K562 (cell line): ENCODE results near the gene SRSF9. TPM values are rescaled to one million over a fixed set of nuclear protein-coding genes. Genes with fewer than 3 reads are reported as not detected.

Experiments
- CCNT2 ChIP-seq: IDR thresholded peaks from 2 replicates; pipeline ENCODE4 v1.6.1; 2011; ENCODE audit warnings: borderline replicate concordance, low read depth, mild to moderate bottlenecking, moderate library complexity, mixed read lengths, low read length; ENCODE audit not compliant: insufficient read length; ENCODE audit errors: extremely low read depth
- CTBP1 ChIP-seq: fragments of 450-650 bp; IDR thresholded peaks from 2 replicates; pipeline ENCODE4 v1.6.1; 2016; ENCODE audit warnings: borderline replicate concordance
- DIDO1 ChIP-seq: fragments of 450-650 bp; IDR thresholded peaks from 2 replicates; pipeline ENCODE4 v1.6.1; 2016; ENCODE audit warnings: low read depth, missing biosample characterization, missing genetic modification characterization
- EP400 ChIP-seq: fragments of 450-650 bp; IDR thresholded peaks from 2 replicates; pipeline ENCODE4 v1.6.1; 2017; ENCODE audit warnings: antibody characterized with exemption, mild to moderate bottlenecking, moderate library complexity
- ETV6 ChIP-seq, 3 experiments: fragments of 150-350 bp in 1 of 3; sonication (generic) in 1 of 3; formaldehyde crosslinking in 1 of 3; IDR thresholded peaks; 2 replicates each; pipeline versions ENCODE4 v1.6.1 to v1.8.0; 2014 to 2022; ENCODE audit warnings: borderline replicate concordance in 2 of 3, low read depth in 2 of 3, antibody characterized with exemption in 1 of 3, low read length in 1 of 3, mild to moderate bottlenecking in 1 of 3, missing genetic modification reagents in 1 of 3
- FOSL1 ChIP-seq: fragments of 200-800 bp; sonication (Bioruptor generic); conservative IDR thresholded peaks from 2 replicates; pipeline ENCODE4 v1.6.1; 2016; ENCODE audit warnings: missing genetic modification characterization, missing compliant biosample characterization
- GATAD2B ChIP-seq: fragments of 450-650 bp; IDR thresholded peaks from 2 replicates; pipeline ENCODE4 v1.6.1; 2017; ENCODE audit warnings: mild to moderate bottlenecking, borderline replicate concordance
- GTF2E2 ChIP-seq: fragments of 200-800 bp; sonication (Bioruptor generic); IDR thresholded peaks from 2 replicates; pipeline ENCODE4 v1.6.1; 2016; ENCODE audit warnings: missing genetic modification characterization, missing compliant biosample characterization
- GTF2F1 ChIP-seq: IDR thresholded peaks from 2 replicates; pipeline ENCODE4 v1.6.1; 2011; ENCODE audit warnings: low read depth, low read length, improper control_type of control experiment
- HDAC2 ChIP-seq: fragments of 450-650 bp; IDR thresholded peaks from 2 replicates; pipeline ENCODE4 v1.6.1; 2016; ENCODE audit warnings: mild to moderate bottlenecking
- KHSRP ChIP-seq: fragments of 450-650 bp; IDR thresholded peaks from 2 replicates; pipeline ENCODE4 v1.6.1; 2017
- MAFK ChIP-seq: IDR thresholded peaks from 2 replicates; pipeline ENCODE4 v1.6.1; 2011; ENCODE audit warnings: low read length, improper control_type of control experiment
- NRF1 ChIP-seq, 2 experiments: fragments of 450-650 bp; IDR thresholded peaks in 1 of 2; conservative IDR thresholded peaks in 1 of 2; 2 replicates each; pipeline ENCODE4 v1.6.1; 2014; ENCODE audit warnings: mild to moderate bottlenecking in 2 of 2
- PCBP2 ChIP-seq: fragments of 200-400 bp; formaldehyde crosslinking; IDR thresholded peaks from 2 replicates; pipeline ENCODE4 v1.6.1; 2018; ENCODE audit warnings: low read length, low read depth, mild to moderate bottlenecking, moderate library complexity; ENCODE audit not compliant: poor library complexity, severe bottlenecking
- POLR2AphosphoS2 ChIP-seq: IDR thresholded peaks from 2 replicates; pipeline ENCODE4 v1.6.1; 2012; ENCODE audit warnings: low read length, improper control_type of control experiment
- PURB ChIP-seq: sonication (generic); formaldehyde crosslinking; IDR thresholded peaks from 2 replicates; pipeline ENCODE4 v1.9.0; 2021; ENCODE audit warnings: low read depth, mild to moderate bottlenecking, missing genetic modification reagents
- SMAD4 ChIP-seq: fragments of 250-450 bp; sonication (Bioruptor Pico); conservative IDR thresholded peaks from 2 replicates; pipeline ENCODE4 v1.8.0; 2021; ENCODE audit warnings: inconsistent platforms, mild to moderate bottlenecking, moderate library complexity
- TAF1 ChIP-seq: IDR thresholded peaks from 2 replicates; pipeline ENCODE4 v1.6.1; 2011; ENCODE audit warnings: mild to moderate bottlenecking, low read length, moderate library complexity; ENCODE audit not compliant: insufficient read depth, control insufficient read depth, severe bottlenecking; ENCODE audit errors: extremely low read depth
- TAF7 ChIP-seq: fragments of 450-650 bp; IDR thresholded peaks from 2 replicates; pipeline ENCODE4 v1.6.1; 2016; ENCODE audit warnings: missing genetic modification characterization, missing compliant biosample characterization
- ZC3H4 ChIP-seq: sonication (generic); formaldehyde crosslinking; IDR thresholded peaks from 2 replicates; pipeline ENCODE4 v1.9.0; 2021; ENCODE audit warnings: missing genetic modification reagents, borderline replicate concordance
- ZC3H8 ChIP-seq: fragments of 450-650 bp; IDR thresholded peaks from 2 replicates; pipeline ENCODE4 v1.6.1; 2017
- ZNF143 ChIP-seq: sonication (generic); formaldehyde crosslinking; IDR thresholded peaks from 2 replicates; pipeline ENCODE4 v1.9.0; 2022; ENCODE audit warnings: mild to moderate bottlenecking, missing genetic modification reagents
- ZNF224 ChIP-seq: sonication (generic); formaldehyde crosslinking; IDR thresholded peaks from 2 replicates; pipeline ENCODE4 v1.8.0; 2022; ENCODE audit warnings: mild to moderate bottlenecking, missing genetic modification reagents
- ZNF384 ChIP-seq: IDR thresholded peaks from 2 replicates; pipeline ENCODE4 v1.6.1; 2012; ENCODE audit warnings: low read depth, low read length, improper control_type of control experiment
- polyA plus RNA-seq, 8 experiments: library from polyadenylated mRNA; depleted of rRNA in 4 of 8; stranded (reverse) in 5 of 8; unstranded in 3 of 8; fragments of >200 nt; fragmentation: Nextera tagmentation in 2 of 8; fragmentation: Illumina TruSeq in 1 of 8; extraction: Ambion mirVana in 2 of 8; extraction: Trizol in 1 of 8; gene quantifications; 2 replicates each; pipeline versions ENCODE4 v1.2.1 to v1.2.3, GENCODE V29; 2011 to 2014; ENCODE audit warnings: inconsistent platforms in 1 of 8, missing spikeins in 1 of 8
- total RNA-seq, 7 experiments: library from RNA; depleted of rRNA in 6 of 7; stranded (reverse); fragments of >200 nt in 6 of 7; fragmentation: Illumina TruSeq in 2 of 7; extraction: Trizol in 2 of 7; gene quantifications; 2 replicates each; pipeline versions ENCODE4 v1.2.1 to v1.2.3, GENCODE V29; 2011 to 2021; ENCODE audit warnings: low replicate concordance in 1 of 7
- TF ChIP-seq, protein P1 (sequence below): sonication (generic); formaldehyde crosslinking; IDR thresholded peaks from 2 replicates; pipeline ENCODE4 v1.8.0; 2022; ENCODE audit warnings: mild to moderate bottlenecking, missing genetic modification reagents
- TF ChIP-seq, protein P2 (sequence below): fragments of 200-400 bp; formaldehyde crosslinking; IDR thresholded peaks from 2 replicates; pipeline ENCODE4 v1.6.1; 2017; ENCODE audit warnings: mild to moderate bottlenecking, low read depth, low read length, moderate library complexity

SRSF9 gene
- total and polyA plus RNA-seq, 9 of the 15 experiments (the other 6 are each of a cell fraction or from before 2014, with no cell fraction given): 40.3 to 291 (median 230) TPM

DNA sequence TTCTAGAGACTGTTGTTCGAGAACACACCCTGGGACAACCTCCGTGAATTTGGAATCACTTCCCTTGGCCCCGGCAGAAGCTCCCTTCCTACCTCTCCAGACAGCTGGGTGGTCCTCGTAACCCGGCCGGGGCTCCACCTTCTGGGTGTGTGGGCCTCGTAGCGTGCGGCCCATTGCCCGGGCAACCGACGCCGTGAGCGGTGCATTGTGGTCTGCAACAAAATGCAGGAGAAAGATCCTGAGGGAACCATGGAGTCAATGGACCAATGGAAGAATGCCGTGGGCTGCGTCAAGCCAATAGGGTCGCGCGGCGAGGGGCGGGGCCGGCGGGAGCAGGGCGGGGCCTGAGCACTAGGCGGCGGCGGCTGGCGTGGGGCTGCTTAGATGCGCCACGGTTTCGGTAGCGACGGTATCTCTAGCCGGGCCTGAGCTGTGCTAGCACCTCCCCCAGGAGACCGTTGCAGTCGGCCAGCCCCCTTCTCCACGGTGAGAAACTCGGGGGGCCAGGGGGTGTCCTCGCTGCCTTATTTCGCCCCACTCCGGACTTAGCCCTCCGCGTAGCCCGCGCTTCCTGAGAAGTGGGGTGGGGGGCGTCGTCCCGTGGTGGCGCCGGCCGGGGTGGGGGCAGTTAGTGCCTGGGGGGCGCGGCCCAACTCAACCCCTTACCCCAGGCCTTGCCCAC, 26.3 kb upstream of the SRSF9 start, which contains the start of gene DYNLL1 (continued):
- TF ChIP-seq DIDO1 (tag) (no peak), CTBP1 (no peak), HDAC2 (0 out of 2 replicates have a peak, but pooled peaks have one; percentile 72), ZNF224 (CRISPR knock-in tag) (no peak), CCNT2 (peak; percentile 79), KHSRP (no peak), EP400 (peak; percentile 73), TAF7 (peak; percentile 81), SMAD4 (CRISPR knock-in tag) (no peak), MAFK (no peak), ZNF384 (peak; percentile 40; the same call in 1 of the 2 replicates), PCBP2 (no peak), FOSL1 (peak; percentile 16; the same call in 1 of the 2 replicates), PURB (no peak), ZNF143 (peak; percentile 82), GATAD2B (no peak), ETV6 (IDR thresholded peaks at IDR 0.05; ENCODE audit: borderline replicate concordance in 1 of 2, low read depth in 2 of 2, low read length in 1 of 2) (no peak), ETV6 (CRISPR knock-in tag; IDR thresholded peaks at IDR 0.05; ENCODE audit: borderline replicate concordance) (no peak), ZC3H4 (peak; percentile 86; the same call in 1 of the 2 replicates), GTF2E2 (tag) (peak; percentile 75; the same call in 1 of the 2 replicates), ZC3H8 (no peak), TAF1 (peak; percentile 96), POLR2AphosphoS2 (peak; percentile 81; the same call in 1 of the 2 replicates), GTF2F1 (peak; percentile 74; the same call in 1 of the 2 replicates), NRF1 (conservative IDR thresholded peaks at IDR 0.05 in 1 of 2, IDR thresholded peaks at IDR 0.05 in 1 of 2) (peak; percentile 71)
- TF ChIP-seq, protein P1, sequence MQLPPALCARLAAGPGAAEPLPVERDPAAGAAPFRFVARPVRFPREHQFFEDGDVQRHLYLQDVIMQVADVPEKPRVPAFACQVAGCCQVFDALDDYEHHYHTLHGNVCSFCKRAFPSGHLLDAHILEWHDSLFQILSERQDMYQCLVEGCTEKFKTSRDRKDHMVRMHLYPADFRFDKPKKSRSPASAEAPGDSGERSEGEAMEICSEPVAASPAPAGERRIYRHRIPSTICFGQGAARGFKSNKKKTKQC (CRISPR knock-in tag): no peak
- TF ChIP-seq, protein P2, sequence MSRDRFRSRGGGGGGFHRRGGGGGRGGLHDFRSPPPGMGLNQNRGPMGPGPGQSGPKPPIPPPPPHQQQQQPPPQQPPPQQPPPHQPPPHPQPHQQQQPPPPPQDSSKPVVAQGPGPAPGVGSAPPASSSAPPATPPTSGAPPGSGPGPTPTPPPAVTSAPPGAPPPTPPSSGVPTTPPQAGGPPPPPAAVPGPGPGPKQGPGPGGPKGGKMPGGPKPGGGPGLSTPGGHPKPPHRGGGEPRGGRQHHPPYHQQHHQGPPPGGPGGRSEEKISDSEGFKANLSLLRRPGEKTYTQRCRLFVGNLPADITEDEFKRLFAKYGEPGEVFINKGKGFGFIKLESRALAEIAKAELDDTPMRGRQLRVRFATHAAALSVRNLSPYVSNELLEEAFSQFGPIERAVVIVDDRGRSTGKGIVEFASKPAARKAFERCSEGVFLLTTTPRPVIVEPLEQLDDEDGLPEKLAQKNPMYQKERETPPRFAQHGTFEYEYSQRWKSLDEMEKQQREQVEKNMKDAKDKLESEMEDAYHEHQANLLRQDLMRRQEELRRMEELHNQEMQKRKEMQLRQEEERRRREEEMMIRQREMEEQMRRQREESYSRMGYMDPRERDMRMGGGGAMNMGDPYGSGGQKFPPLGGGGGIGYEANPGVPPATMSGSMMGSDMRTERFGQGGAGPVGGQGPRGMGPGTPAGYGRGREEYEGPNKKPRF: no peak
